GM23338 (cell line): ENCODE data around the gene CRISP3. TPM values are rescaled to one million over a fixed set of nuclear protein-coding genes. Genes with fewer than 3 reads are reported as not detected.

Experiments
- ATAC-seq: fragments of 200-7000 bp; cut with Tn5 transposase; 3 replicates; pipeline ENCODE4 v1.9.1; 2020
- DNase-seq: peaks from one replicate; pipeline ENCODE4 v3.0.0-alpha.2; 2015; ENCODE audit warnings: low spot score
- H2AFZ ChIP-seq: fragments of 200-600 bp; sonication (generic); 2 replicates; pipeline ENCODE4 v1.8.0; 2016; ENCODE audit warnings: antibody characterized with exemption, mild to moderate bottlenecking, moderate library complexity
- H3F3A ChIP-seq: fragments of 200-600 bp; sonication (generic); replicated peaks from 2 replicates; pipeline ENCODE4 v1.8.0; 2017; ENCODE audit warnings: antibody characterized with exemption, mixed run types, low read depth
- H3K27ac ChIP-seq: fragments of 200-600 bp; sonication (generic); 2 replicates; pipeline ENCODE4 v1.6.1; 2016; ENCODE audit warnings: low read depth
- H3K27me3 ChIP-seq: fragments of 200-600 bp; sonication (generic); 2 replicates; pipeline ENCODE4 v1.8.0; 2016; ENCODE audit warnings: mild to moderate bottlenecking, mixed run types, moderate library complexity; ENCODE audit not compliant: insufficient read depth
- H3K36me3 ChIP-seq: fragments of 200-600 bp; sonication (generic); 2 replicates; pipeline ENCODE4 v1.8.0; 2016; ENCODE audit warnings: mild to moderate bottlenecking; ENCODE audit not compliant: insufficient read depth
- H3K4me1 ChIP-seq: fragments of 200-600 bp; sonication (generic); 2 replicates; pipeline ENCODE4 v1.8.0; 2016; ENCODE audit warnings: mild to moderate bottlenecking, moderate library complexity; ENCODE audit not compliant: insufficient read depth
- H3K4me2 ChIP-seq: fragments of 200-600 bp; sonication (generic); 2 replicates; pipeline ENCODE4 v1.7.1; 2017; ENCODE audit warnings: mixed run types
- H3K4me3 ChIP-seq: fragments of 200-600 bp; sonication (generic); 2 replicates; pipeline ENCODE4 v1.6.1; 2016; ENCODE audit warnings: mixed run types
- H3K79me2 ChIP-seq: fragments of 200-600 bp; sonication (generic); replicated peaks from 2 replicates; pipeline ENCODE4 v1.8.0; 2017; ENCODE audit warnings: mild to moderate bottlenecking; ENCODE audit not compliant: insufficient read depth
- H3K9me2 ChIP-seq: fragments of 200-600 bp; sonication (generic); 2 replicates; pipeline ENCODE4 v1.8.0; 2017; ENCODE audit not compliant: insufficient read depth
- H4K20me1 ChIP-seq: fragments of 200-600 bp; sonication (generic); replicated peaks from 2 replicates; pipeline ENCODE4 v1.8.0; 2017; ENCODE audit warnings: mild to moderate bottlenecking; ENCODE audit not compliant: insufficient read depth
- H3K27ac Mint-ChIP-seq: 2 replicates; pipeline ENCODE4 v1.8.0; 2020; ENCODE audit warnings: inconsistent platforms, mild to moderate bottlenecking, moderate library complexity, mixed read lengths
- H3K27me3 Mint-ChIP-seq: 3 replicates; pipeline ENCODE4 v1.8.0; 2022; ENCODE audit warnings: low read depth, mild to moderate bottlenecking, moderate library complexity, mixed read lengths, inconsistent platforms; ENCODE audit not compliant: insufficient read depth, poor library complexity
- H3K36me3 Mint-ChIP-seq: 3 replicates; pipeline ENCODE4 v1.8.0; 2021; ENCODE audit warnings: low read depth, mild to moderate bottlenecking, inconsistent platforms, moderate library complexity, mixed read lengths
- H3K4me1 Mint-ChIP-seq: 3 replicates; pipeline ENCODE4 v1.8.0; 2020; ENCODE audit warnings: mild to moderate bottlenecking, inconsistent platforms, mixed read lengths
- H3K4me3 Mint-ChIP-seq: 3 replicates; pipeline ENCODE4 v1.8.0; 2021; ENCODE audit warnings: moderate library complexity, mild to moderate bottlenecking, inconsistent platforms, mixed read lengths
- H3K9me3 Mint-ChIP-seq: 3 replicates; pipeline ENCODE4 v1.8.0; 2020; ENCODE audit warnings: moderate library complexity, mild to moderate bottlenecking, inconsistent platforms, mixed read lengths
- CREB1 ChIP-seq: fragments of 250-450 bp; sonication (Bioruptor Pico); IDR thresholded peaks from 2 replicates; pipeline ENCODE4 v1.5.0; 2020; ENCODE audit warnings: low read depth, mild to moderate bottlenecking, moderate library complexity
- ETS1 ChIP-seq: IDR thresholded peaks from 2 replicates; pipeline ENCODE4 v1.6.1; 2016; ENCODE audit warnings: antibody characterized with exemption
- EZH2 ChIP-seq: fragments of 200-600 bp; sonication (generic); IDR thresholded peaks from one replicate; pipeline ENCODE4 v1.8.0; 2017; ENCODE audit warnings: antibody characterized with exemption, mild to moderate bottlenecking, low read depth; ENCODE audit not compliant: unreplicated experiment
- EZH2phosphoT487 ChIP-seq: fragments of 200-600 bp; sonication (generic); IDR thresholded peaks from one replicate; pipeline ENCODE4 v1.8.1; 2018; ENCODE audit warnings: antibody characterized with exemption; ENCODE audit not compliant: unreplicated experiment
- JUNB ChIP-seq: IDR thresholded peaks from one replicate; pipeline ENCODE4 v1.6.1; 2016; ENCODE audit warnings: antibody characterized with exemption; ENCODE audit not compliant: unreplicated experiment
- POLR2AphosphoS5 ChIP-seq: IDR thresholded peaks from 2 replicates; pipeline ENCODE4 v1.6.1; 2016; ENCODE audit warnings: antibody characterized with exemption, low read depth
- REST ChIP-seq: IDR thresholded peaks from one replicate; pipeline ENCODE4 v1.6.1; 2018; ENCODE audit warnings: antibody characterized with exemption; ENCODE audit not compliant: unreplicated experiment
- ZNF114 ChIP-seq: fragments of 250-450 bp; sonication (Bioruptor Pico); IDR thresholded peaks from 2 replicates; pipeline ENCODE4 v1.5.0; 2020; ENCODE audit warnings: mild to moderate bottlenecking, moderate library complexity
- ZNF331 ChIP-seq: fragments of 250-450 bp; sonication (Bioruptor Pico); IDR thresholded peaks from 2 replicates; pipeline ENCODE4 v1.5.0; 2020; ENCODE audit warnings: low read depth, mild to moderate bottlenecking, moderate library complexity
- polyA plus RNA-seq: library from polyadenylated mRNA; unstranded; fragments of >200 nt; fragmentation: Nextera tagmentation; extraction: Ambion mirVana; gene quantifications from 2 replicates; pipeline ENCODE4 v1.2.1, GENCODE V29; 2016
- total RNA-seq: library from RNA; depleted of rRNA; stranded (reverse); fragments of >200 nt; shearing (Covaris generic); gene quantifications from 2 replicates; pipeline ENCODE4 v1.2.3, GENCODE V29; 2014
- TF ChIP-seq, protein P1 (sequence below), 2 experiments: fragments of 200-600 bp in 1 of 2; sonication (generic) in 1 of 2; conservative IDR thresholded peaks; 2 replicates each; pipeline versions ENCODE4 v1.5.1 to v1.6.1; 2016 to 2017; ENCODE audit warnings: antibody characterized with exemption in 2 of 2, low read depth in 2 of 2, mild to moderate bottlenecking in 2 of 2, moderate library complexity in 1 of 2
- TF ChIP-seq, protein P2 (sequence below): fragments of 250-450 bp; sonication (Bioruptor Pico); IDR thresholded peaks from 2 replicates; pipeline ENCODE4 v1.5.0; 2020; ENCODE audit warnings: mild to moderate bottlenecking, moderate library complexity

Gene CRISP3
- total and polyA plus RNA-seq, 2 experiments from 2014 or later = not detected

- TF ChIP-seq REST (no peak), EZH2phosphoT487 (no peak), POLR2AphosphoS5 (no peak), ZNF114 (CRISPR knock-in tag) (no peak)
Observed at GRCh38 chr6:49776444-49776843, 32.3 kb upstream of the CRISP3 start (continued).

DNA sequence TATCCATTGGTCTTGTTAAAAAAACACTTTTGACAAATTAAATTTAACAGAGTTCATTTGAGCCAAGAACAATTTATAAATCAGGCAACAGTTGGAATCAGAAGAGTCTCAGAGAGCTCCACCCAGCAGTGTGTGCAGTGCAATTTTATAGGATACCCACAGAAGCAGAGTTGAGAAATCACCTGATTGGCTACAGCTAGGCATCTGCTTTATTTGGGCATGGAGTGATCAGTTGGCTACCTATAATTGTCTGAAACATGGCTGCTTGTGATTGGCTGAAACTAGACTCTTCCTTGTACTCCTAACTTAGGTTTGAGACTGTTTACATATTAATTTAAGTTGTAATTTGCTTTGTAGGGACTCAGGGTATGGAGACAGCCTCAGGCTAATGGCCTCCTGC lies 30.9 kb upstream of the CRISP3 start:
- Histone ChIP-seq H3K4me1 (no peaks in the 10 kb centered on the region), H3K4me2 (no peak overlapping the region), H3K4me3 (no peak overlapping the region), H3K9me2 (0 out of 2 replicates have a peak, but pooled peaks cover 3% of the 10 kb centered on the region), H4K20me1 (no peaks in the 10 kb centered on the region), H3K27me3 (no peaks in the 10 kb centered on the region), H3K27ac (no peak overlapping the region), H2AFZ (no peak overlapping the region), H3F3A (no peaks in the 10 kb centered on the region), H3K79me2 (no peaks in the 10 kb centered on the region), H3K36me3 (no peaks in the 10 kb centered on the region)
- TF ChIP-seq ZNF331 (CRISPR knock-in tag) = no peak
- TF ChIP-seq, protein P1, sequence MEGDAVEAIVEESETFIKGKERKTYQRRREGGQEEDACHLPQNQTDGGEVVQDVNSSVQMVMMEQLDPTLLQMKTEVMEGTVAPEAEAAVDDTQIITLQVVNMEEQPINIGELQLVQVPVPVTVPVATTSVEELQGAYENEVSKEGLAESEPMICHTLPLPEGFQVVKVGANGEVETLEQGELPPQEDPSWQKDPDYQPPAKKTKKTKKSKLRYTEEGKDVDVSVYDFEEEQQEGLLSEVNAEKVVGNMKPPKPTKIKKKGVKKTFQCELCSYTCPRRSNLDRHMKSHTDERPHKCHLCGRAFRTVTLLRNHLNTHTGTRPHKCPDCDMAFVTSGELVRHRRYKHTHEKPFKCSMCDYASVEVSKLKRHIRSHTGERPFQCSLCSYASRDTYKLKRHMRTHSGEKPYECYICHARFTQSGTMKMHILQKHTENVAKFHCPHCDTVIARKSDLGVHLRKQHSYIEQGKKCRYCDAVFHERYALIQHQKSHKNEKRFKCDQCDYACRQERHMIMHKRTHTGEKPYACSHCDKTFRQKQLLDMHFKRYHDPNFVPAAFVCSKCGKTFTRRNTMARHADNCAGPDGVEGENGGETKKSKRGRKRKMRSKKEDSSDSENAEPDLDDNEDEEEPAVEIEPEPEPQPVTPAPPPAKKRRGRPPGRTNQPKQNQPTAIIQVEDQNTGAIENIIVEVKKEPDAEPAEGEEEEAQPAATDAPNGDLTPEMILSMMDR (conservative IDR thresholded peaks at IDR 0.05; ENCODE audit: low read depth in 2 of 2) = no peak
- TF ChIP-seq EZH2 = no peak
- no peak for TF ChIP-seq ETS1
- TF ChIP-seq, protein P2, sequence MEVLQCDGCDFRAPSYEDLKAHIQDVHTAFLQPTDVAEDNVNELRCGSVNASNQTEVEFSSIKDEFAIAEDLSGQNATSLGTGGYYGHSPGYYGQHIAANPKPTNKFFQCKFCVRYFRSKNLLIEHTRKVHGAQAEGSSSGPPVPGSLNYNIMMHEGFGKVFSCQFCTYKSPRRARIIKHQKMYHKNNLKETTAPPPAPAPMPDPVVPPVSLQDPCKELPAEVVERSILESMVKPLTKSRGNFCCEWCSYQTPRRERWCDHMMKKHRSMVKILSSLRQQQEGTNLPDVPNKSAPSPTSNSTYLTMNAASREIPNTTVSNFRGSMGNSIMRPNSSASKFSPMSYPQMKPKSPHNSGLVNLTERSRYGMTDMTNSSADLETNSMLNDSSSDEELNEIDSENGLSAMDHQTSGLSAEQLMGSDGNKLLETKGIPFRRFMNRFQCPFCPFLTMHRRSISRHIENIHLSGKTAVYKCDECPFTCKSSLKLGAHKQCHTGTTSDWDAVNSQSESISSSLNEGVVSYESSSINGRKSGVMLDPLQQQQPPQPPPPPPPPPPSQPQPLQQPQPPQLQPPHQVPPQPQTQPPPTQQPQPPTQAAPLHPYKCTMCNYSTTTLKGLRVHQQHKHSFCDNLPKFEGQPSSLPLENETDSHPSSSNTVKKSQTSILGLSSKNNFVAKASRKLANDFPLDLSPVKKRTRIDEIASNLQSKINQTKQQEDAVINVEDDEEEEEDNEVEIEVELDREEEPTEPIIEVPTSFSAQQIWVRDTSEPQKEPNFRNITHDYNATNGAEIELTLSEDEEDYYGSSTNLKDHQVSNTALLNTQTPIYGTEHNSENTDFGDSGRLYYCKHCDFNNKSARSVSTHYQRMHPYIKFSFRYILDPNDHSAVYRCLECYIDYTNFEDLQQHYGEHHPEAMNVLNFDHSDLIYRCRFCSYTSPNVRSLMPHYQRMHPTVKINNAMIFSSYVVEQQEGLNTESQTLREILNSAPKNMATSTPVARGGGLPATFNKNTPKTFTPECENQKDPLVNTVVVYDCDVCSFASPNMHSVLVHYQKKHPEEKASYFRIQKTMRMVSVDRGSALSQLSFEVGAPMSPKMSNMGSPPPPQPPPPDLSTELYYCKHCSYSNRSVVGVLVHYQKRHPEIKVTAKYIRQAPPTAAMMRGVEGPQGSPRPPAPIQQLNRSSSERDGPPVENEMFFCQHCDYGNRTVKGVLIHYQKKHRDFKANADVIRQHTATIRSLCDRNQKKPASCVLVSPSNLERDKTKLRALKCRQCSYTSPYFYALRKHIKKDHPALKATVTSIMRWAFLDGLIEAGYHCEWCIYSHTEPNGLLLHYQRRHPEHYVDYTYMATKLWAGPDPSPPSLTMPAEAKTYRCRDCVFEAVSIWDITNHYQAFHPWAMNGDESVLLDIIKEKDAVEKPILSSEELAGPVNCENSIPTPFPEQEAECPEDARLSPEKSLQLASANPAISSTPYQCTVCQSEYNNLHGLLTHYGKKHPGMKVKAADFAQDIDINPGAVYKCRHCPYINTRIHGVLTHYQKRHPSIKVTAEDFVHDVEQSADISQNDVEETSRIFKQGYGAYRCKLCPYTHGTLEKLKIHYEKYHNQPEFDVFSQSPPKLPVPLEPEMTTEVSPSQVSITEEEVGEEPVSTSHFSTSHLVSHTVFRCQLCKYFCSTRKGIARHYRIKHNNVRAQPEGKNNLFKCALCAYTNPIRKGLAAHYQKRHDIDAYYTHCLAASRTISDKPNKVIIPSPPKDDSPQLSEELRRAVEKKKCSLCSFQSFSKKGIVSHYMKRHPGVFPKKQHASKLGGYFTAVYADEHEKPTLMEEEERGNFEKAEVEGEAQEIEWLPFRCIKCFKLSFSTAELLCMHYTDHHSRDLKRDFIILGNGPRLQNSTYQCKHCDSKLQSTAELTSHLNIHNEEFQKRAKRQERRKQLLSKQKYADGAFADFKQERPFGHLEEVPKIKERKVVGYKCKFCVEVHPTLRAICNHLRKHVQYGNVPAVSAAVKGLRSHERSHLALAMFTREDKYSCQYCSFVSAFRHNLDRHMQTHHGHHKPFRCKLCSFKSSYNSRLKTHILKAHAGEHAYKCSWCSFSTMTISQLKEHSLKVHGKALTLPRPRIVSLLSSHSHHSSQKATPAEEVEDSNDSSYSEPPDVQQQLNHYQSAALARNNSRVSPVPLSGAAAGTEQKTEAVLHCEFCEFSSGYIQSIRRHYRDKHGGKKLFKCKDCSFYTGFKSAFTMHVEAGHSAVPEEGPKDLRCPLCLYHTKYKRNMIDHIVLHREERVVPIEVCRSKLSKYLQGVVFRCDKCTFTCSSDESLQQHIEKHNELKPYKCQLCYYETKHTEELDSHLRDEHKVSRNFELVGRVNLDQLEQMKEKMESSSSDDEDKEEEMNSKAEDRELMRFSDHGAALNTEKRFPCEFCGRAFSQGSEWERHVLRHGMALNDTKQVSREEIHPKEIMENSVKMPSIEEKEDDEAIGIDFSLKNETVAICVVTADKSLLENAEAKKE = no peak
- no peak for TF ChIP-seq POLR2AphosphoS5
- no peak for TF ChIP-seq CREB1 (CRISPR knock-in tag)
- no peak for TF ChIP-seq EZH2phosphoT487
- TF ChIP-seq JUNB = no peak
- no peak for DNase-seq
- no peak for ATAC-seq
- peaks cover 15% of the 10 kb centered on the region for H3K9me3 Mint-ChIP-seq
- peaks cover 6% of the 10 kb centered on the region; the same call in 2 of the 3 replicates for H3K36me3 Mint-ChIP-seq
- no peaks in the 10 kb centered on the region for H3K27me3 Mint-ChIP-seq
- H3K4me1 Mint-ChIP-seq = no peaks in the 10 kb centered on the region
- no peak overlapping the region for H3K27ac Mint-ChIP-seq
- H3K4me3 Mint-ChIP-seq = no peak overlapping the region
